Measurements from ENCODE around the gene TRAPPC12. TPM values are rescaled to one million over a fixed set of nuclear protein-coding genes. Genes with fewer than 3 reads are reported as not detected.

Gene TRAPPC12
- total RNA-seq, 1 donor from 2014 or later: 130 TPM

DNA sequence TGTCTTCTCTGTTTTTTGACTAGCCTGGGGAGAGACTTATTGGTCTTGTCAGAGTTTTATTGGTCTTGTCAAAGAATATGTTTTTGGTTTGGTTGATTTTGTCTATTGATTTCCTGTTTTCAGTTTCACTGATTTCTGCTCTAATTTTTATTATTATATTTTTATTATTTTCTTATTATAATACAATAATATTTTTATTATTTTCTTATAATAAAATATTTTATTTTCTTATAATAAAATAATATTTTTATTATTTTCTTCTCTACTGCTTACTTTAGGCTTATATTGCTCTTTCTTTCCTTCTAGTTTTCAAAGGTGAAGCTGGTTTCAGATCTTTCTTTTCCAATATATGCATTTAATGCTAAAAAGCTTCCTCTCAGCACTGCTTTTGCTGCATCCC lies 62.0 kb downstream of the TRAPPC12 start:
- H3K27ac Mint-ChIP-seq (ENCODE audit: unreplicated experiment): no peak overlapping the region
- peaks cover 3% of the 10 kb centered on the region for H3K9me3 Mint-ChIP-seq (ENCODE audit: unreplicated experiment)
- H3K4me3 Mint-ChIP-seq (ENCODE audit: unreplicated experiment): no peak overlapping the region
- DNase-seq: no peak
- no peaks in the 10 kb centered on the region for H3K4me1 Mint-ChIP-seq (ENCODE audit: low read depth, unreplicated experiment)
- peaks cover 13% of the 10 kb centered on the region for H3K36me3 Mint-ChIP-seq (ENCODE audit: unreplicated experiment)
- no peak for TF ChIP-seq CTCF (IDR thresholded peaks at IDR 0.05; ENCODE audit: partially characterized antibody, unreplicated experiment)
- peaks cover 4% of the 10 kb centered on the region for H3K27me3 Mint-ChIP-seq (ENCODE audit: unreplicated experiment)

- no peak for TF ChIP-seq CTCF (IDR thresholded peaks at IDR 0.05; ENCODE audit: partially characterized antibody, unreplicated experiment)
- Mint-ChIP-seq H3K27me3 (ENCODE audit: unreplicated experiment) (peaks cover 4% of the 10 kb centered on the region), H3K4me1 (ENCODE audit: low read depth, unreplicated experiment) (peaks cover under 1% of the 10 kb centered on the region), H3K27ac (ENCODE audit: unreplicated experiment) (no peak overlapping the region), H3K9me3 (ENCODE audit: unreplicated experiment) (peaks cover 3% of the 10 kb centered on the region), H3K4me3 (ENCODE audit: unreplicated experiment) (no peak overlapping the region), H3K36me3 (ENCODE audit: unreplicated experiment) (peaks cover 13% of the 10 kb centered on the region)
- no peak for DNase-seq
These were observed 62.7 kb downstream of the TRAPPC12 start for GRCh38 chr2:3442185-3442584.

DNA sequence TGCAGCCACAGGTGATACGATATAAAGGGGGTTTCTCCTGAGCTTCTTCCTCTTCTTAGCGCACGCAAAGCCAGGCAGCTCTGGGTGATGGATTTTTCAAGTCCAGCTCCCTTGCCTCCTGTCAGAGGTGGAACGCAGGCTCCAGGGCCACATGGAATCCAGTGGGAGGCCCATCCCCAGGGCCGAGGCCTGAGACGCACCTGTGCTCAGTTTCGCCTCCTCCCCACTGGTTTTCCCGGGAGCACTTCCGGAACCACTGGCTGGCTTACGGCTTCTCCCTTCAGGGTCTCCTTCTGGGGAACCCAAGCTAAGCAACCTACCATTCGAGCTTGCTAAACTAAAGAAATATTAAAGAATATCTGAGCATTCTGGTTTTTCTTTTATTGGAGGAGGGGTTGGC lies 63.6 kb downstream of the TRAPPC12 start:
- H3K4me1 Mint-ChIP-seq (ENCODE audit: low read depth, unreplicated experiment): peaks cover 2% of the 10 kb centered on the region
- peaks cover 4% of the 10 kb centered on the region for H3K27me3 Mint-ChIP-seq (ENCODE audit: unreplicated experiment)
- peaks cover 4% of the 10 kb centered on the region for H3K9me3 Mint-ChIP-seq (ENCODE audit: unreplicated experiment)
- no peak for TF ChIP-seq CTCF (IDR thresholded peaks at IDR 0.05; ENCODE audit: partially characterized antibody, unreplicated experiment)
- no peak overlapping the region for H3K4me3 Mint-ChIP-seq (ENCODE audit: unreplicated experiment)
- no peak overlapping the region for H3K27ac Mint-ChIP-seq (ENCODE audit: unreplicated experiment)
- DNase-seq: no peak
- H3K36me3 Mint-ChIP-seq (ENCODE audit: unreplicated experiment): peaks cover 13% of the 10 kb centered on the region

DNA sequence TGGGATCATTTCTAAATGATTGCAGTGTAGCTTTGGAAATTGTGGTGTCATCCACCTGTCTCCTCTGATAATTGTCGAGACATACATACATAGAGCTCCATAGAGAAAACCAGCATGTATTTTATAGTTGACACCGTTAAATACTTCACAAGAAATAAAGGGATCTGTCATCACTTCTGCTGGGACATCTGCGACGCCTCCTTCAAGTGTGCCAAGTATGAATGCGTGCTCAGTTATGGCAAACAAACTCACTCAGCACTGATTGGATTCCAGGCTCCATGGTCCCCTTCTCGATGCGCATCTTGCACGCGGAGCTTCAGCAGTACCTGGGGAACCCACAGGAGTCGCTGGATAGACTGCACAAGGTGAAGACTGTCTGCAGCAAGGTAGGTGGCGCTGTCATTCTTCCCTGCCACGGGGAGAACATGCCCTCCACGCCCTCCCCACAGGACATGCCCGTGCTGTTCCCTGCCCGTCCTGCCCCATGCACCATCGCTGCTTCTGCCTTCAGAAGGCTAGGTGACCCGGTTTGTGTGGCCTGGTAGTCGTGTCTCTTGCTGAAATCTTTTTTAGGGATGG lies 64.1 kb downstream of the TRAPPC12 start:
- Mint-ChIP-seq H3K27ac (ENCODE audit: unreplicated experiment) (no peak overlapping the region), H3K4me3 (ENCODE audit: unreplicated experiment) (no peak overlapping the region), H3K36me3 (ENCODE audit: unreplicated experiment) (peaks cover 11% of the 10 kb centered on the region), H3K27me3 (ENCODE audit: unreplicated experiment) (peaks cover 2% of the 10 kb centered on the region), H3K4me1 (ENCODE audit: low read depth, unreplicated experiment) (peaks cover 2% of the 10 kb centered on the region), H3K9me3 (ENCODE audit: unreplicated experiment) (peaks cover 2% of the 10 kb centered on the region)
- no peak for TF ChIP-seq CTCF (IDR thresholded peaks at IDR 0.05; ENCODE audit: partially characterized antibody, unreplicated experiment)
- no peak for DNase-seq

DNA sequence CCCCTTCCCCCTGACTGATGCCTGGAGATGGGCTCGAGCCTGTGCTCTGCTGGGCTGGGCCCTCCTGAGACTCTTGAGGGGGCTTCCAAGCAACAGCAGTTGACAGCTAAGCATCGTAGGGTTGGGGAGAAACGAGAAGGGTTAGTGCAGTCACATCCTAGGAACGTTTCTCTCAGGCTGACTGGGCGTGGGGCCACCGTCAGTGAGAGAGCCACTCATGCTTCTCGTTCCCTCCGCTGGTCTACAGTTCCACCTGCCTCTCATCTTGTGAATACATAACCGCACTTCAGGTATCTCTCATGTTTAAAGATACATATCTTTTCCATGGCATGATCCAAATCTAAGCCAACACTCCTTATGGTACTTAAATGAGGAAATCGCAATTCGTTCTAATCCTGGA lies 66.4 kb downstream of the TRAPPC12 start:
- peaks cover 3% of the 10 kb centered on the region for H3K9me3 Mint-ChIP-seq (ENCODE audit: unreplicated experiment)
- no peak overlapping the region for H3K27ac Mint-ChIP-seq (ENCODE audit: unreplicated experiment)
- no peak for TF ChIP-seq CTCF (IDR thresholded peaks at IDR 0.05; ENCODE audit: partially characterized antibody, unreplicated experiment)
- no peaks in the 10 kb centered on the region for H3K27me3 Mint-ChIP-seq (ENCODE audit: unreplicated experiment)
- no peak for DNase-seq
- no peak overlapping the region for H3K4me3 Mint-ChIP-seq (ENCODE audit: unreplicated experiment)
- H3K36me3 Mint-ChIP-seq (ENCODE audit: unreplicated experiment): peaks cover 9% of the 10 kb centered on the region
- peaks cover 22% of the 10 kb centered on the region for H3K4me1 Mint-ChIP-seq (ENCODE audit: low read depth, unreplicated experiment)

All from glutamatergic neuron (in vitro differentiated cells).